MV-4-11 (cell line): ENCODE data around the gene EPC2.
"Not testable (repeated sequence)": the region's sequence is repeated elsewhere in the genome, so short reads cannot be mapped to it uniquely, and the experiment has no call there.

ENCODE experiments used
- DNase-seq: peaks from one replicate; lab custom pipeline; 2025; lab: John Stamatoyannopoulos, UW

Gene EPC2

GRCh38 chr2:148642112-148642744 is 2.3 kb upstream of the EPC2 start:
- DNase-seq, result no peak

- DNase-seq, result peak; percentile 61
Measured at GRCh38 chr2:148642891-148643416, 1.6 kb upstream of the EPC2 start.

- DNase-seq, result no peak
Measured at GRCh38 chr2:148643421-148643820, 1.1 kb upstream of the EPC2 start.

- DNase-seq, result peak; percentile 85
Measured at GRCh38 chr2:148644883-148645538, 460 bp downstream of the EPC2 start.

- DNase-seq, result peak; percentile 89
Measured at GRCh38 chr2:148645539-148646230, 1.1 kb downstream of the EPC2 start.

DNA sequence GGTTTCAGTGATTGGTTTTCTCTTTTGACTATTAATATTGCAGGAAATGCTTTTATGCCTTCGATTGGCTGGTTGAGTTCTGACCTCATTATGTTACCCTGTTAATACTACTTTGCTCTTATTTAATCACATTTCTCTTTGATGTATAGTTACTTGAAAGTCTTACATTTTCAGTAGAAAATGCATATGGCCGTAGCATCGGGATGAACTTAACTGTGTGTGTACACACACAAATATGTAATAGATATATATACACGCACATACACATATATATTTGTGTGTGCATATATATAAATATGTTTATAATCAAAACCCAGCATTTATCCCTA is 1.6 kb downstream of the EPC2 start:
- no peak for DNase-seq

GRCh38 chr2:148647711-148648110 is 3.2 kb downstream of the EPC2 start:
- not testable (repeated sequence) for DNase-seq

GRCh38 chr2:148649936-148650335 is 5.4 kb downstream of the EPC2 start:
- DNase-seq, result no peak

GRCh38 chr2:148650881-148651280 is 6.3 kb downstream of the EPC2 start:
- no peak for DNase-seq

GRCh38 chr2:148651972-148652371 is 7.4 kb downstream of the EPC2 start:
- DNase-seq, result no peak

GRCh38 chr2:148653437-148653836 is 8.9 kb downstream of the EPC2 start:
- peak; percentile 26 for DNase-seq

DNA sequence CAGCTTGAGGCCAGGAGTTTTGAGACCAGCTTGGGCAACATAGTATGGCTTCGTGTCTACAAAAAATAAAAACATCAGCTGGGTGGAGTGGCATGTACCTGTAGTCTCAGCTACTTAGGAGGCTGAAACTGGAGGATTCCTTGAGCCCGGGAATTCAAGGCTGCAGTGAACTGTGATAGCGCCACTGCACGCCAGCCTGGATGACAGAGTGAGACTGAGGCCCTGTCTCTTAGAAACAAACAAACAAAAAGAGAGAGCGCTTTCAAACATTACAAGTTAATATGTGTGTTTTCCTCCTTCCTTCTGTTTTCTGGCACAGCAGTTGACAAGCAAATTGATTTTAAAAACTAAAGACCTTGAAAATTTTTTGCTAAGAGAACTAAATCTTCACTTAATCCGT is 9.9 kb downstream of the EPC2 start:
- DNase-seq, result no peak

DNA sequence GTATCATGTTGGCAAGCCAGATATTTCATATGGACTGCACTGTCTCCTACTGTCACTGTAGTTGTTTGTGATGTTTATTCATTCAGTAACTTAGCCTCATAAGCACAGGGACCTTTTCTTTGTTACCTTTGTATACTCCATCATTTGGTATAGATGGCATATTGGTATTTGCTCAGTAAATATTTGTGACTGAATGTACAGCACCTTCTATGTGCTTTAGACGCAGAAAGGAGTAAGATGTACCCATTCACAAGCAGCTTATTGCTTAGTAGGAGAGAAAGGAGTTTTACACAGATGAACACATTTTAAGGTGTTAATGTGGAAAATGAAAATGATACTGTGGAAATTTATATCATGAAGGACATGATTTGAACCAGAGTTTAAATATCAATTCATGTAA is 12.0 kb downstream of the EPC2 start:
- DNase-seq, result no peak

GRCh38 chr2:148658807-148659722 is 14.5 kb downstream of the EPC2 start:
- DNase-seq, result peak; percentile 73

DNA sequence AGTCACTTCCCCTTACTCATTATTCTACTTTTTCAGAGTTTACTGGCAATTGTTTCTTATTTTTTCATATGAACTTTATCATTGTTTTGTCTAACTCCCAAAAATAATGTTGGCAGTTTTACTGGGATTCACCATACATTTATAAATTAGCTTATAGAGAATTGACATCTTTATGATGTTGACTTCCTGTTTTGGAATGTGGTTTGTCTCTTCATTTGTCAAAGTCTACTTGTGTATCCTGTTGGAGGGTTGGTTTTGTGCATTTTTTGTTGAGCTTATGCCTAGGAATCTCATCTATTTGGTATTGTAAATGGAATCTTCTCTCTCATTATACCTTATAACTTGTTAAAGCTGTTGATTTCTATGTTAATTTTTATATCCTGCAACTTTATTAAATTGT is 16.4 kb downstream of the EPC2 start:
- DNase-seq, result peak; percentile 34

DNA sequence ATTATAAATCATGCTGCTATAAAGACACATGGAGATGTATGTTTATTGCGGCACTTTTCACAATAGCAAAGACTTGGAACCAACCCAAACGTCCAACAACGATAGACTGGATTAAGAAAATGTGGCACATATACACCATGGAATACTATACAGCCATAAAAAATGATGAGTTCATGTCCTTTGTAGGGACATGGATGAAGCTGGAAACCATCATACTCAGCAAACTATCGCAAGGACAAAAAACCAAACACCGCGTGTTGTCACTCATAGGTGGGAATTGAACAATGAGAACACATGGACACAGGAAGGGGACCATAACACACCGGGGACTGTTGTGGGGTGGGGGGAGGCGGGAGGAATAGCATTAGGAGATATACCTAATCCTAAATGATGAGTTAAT is 17.8 kb downstream of the EPC2 start:
- not testable (repeated sequence) for DNase-seq

DNA sequence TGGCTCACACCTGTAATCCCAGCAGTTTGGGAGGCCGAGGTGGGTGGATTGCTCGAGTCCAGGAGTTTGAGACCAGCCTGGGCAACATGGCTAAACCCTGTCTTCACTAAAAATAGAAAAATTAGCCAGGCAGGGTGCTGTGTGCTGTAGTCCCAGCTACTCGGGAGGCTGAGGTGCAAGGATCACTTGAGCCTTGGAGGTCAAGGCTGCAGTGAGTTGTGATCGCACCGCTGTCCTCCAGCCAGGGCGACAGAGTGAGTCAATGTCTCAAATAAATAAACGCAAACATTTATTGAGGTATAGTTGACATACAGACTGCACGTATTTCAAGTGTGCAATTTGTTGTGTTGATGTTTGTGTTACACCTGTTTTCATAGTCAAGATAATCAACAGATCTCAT is 19.7 kb downstream of the EPC2 start:
- DNase-seq, result no peak

GRCh38 chr2:148666555-148666954 is 22.0 kb downstream of the EPC2 start:
- no peak for DNase-seq

DNA sequence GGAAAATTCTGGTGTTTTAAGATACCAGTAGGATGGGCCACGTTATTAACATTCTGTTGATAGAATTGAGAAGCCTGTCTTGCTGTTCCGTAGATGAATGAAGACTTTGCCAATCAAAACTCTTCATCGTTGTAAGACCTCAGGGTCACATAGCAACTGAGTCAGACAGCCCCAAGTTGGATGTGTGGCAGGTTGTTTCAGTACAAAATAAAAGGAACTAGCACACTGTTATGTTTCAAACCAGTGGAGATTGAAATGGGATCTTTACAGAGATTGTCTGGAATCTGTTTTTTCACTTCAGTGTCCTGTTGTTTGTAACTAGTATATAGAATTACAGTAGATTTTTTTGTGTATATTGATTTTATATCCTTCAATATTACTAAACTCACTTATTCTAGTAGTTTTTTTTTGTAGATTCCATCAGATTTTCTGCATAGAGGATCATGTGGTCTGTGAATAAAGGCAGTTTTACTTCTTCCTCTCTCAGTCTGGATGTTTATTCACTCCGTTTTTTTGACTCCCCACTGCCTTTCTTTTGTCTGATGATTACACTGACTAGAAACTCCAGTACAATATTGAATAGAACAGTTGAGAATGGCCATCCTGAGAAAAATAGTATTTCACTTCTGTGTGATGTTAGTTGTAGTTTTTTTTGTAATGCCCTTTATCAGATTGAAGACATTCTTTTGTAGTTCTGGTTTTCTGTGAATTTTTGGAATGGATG is 22.7 kb downstream of the EPC2 start:
- DNase-seq, result no peak

- no peak for DNase-seq
Measured at GRCh38 chr2:148670773-148671172, 26.2 kb downstream of the EPC2 start.
